HepG2 (cell line): ENCODE data around the gene RMDN2. TPM values are rescaled to one million over a fixed set of nuclear protein-coding genes. Genes with fewer than 3 reads are reported as not detected.

Experiments
- CEBPB ChIP-seq: IDR thresholded peaks from 2 replicates; pipeline ENCODE4 v1.6.1; 2011; ENCODE audit warnings: low read depth, low read length, improper control_type of control experiment, borderline replicate concordance
- CHD4 ChIP-seq: fragments of 200-600 bp; sonication (generic); IDR thresholded peaks from 2 replicates; pipeline ENCODE4 v1.7.0; 2017; ENCODE audit warnings: mild to moderate bottlenecking, low read length, borderline replicate concordance
- DR1 ChIP-seq: sonication (generic); formaldehyde crosslinking; IDR thresholded peaks from 2 replicates; pipeline ENCODE4 v1.8.0; 2021; ENCODE audit warnings: mild to moderate bottlenecking, missing genetic modification reagents, inconsistent platforms
- ETS1 ChIP-seq: sonication (generic); formaldehyde crosslinking; IDR thresholded peaks from 2 replicates; pipeline ENCODE4 v1.4.0; 2020; ENCODE audit warnings: missing genetic modification reagents
- FOXJ3 ChIP-seq: sonication (generic); formaldehyde crosslinking; IDR thresholded peaks from 2 replicates; pipeline ENCODE4 v1.4.0; 2020; ENCODE audit warnings: missing genetic modification reagents, mild to moderate bottlenecking, borderline replicate concordance
- HNRNPLL ChIP-seq: fragments of 200-400 bp; formaldehyde crosslinking; IDR thresholded peaks from 2 replicates; pipeline ENCODE4 v1.6.1; 2017; ENCODE audit warnings: mild to moderate bottlenecking, low read depth, low read length; ENCODE audit not compliant: poor library complexity, severe bottlenecking
- KDM5A ChIP-seq: fragments of 200-600 bp; sonication (generic); IDR thresholded peaks from 2 replicates; pipeline ENCODE4 v1.7.0; 2018; ENCODE audit warnings: antibody characterized with exemption, mild to moderate bottlenecking, low read length, borderline replicate concordance
- MNT ChIP-seq: fragments of 450-650 bp; IDR thresholded peaks from 2 replicates; pipeline ENCODE4 v1.6.1; 2016
- MXD4 ChIP-seq: IDR thresholded peaks from 2 replicates; pipeline ENCODE4 v1.6.1; 2016; ENCODE audit warnings: mild to moderate bottlenecking, missing biosample characterization, missing genetic modification reagents
- NKX3-1 ChIP-seq: sonication (generic); formaldehyde crosslinking; IDR thresholded peaks from 2 replicates; pipeline ENCODE4 v1.5.0; 2020; ENCODE audit warnings: missing genetic modification reagents
- SP140L ChIP-seq: sonication (generic); formaldehyde crosslinking; IDR thresholded peaks from 2 replicates; pipeline ENCODE4 v1.4.0; 2020; ENCODE audit warnings: missing genetic modification reagents, borderline replicate concordance
- SP4 ChIP-seq: sonication (generic); formaldehyde crosslinking; IDR thresholded peaks from 2 replicates; pipeline ENCODE4 v1.8.1; 2023; ENCODE audit warnings: mild to moderate bottlenecking, missing genetic modification reagents
- THAP7 ChIP-seq: sonication (generic); formaldehyde crosslinking; IDR thresholded peaks from 2 replicates; pipeline ENCODE4 v1.8.1; 2023; ENCODE audit warnings: mild to moderate bottlenecking, missing genetic modification reagents
- TIGD3 ChIP-seq: sonication (generic); formaldehyde crosslinking; IDR thresholded peaks from 2 replicates; pipeline ENCODE4 v1.5.1; 2020; ENCODE audit warnings: mild to moderate bottlenecking, missing genetic modification reagents, borderline replicate concordance
- ZBTB44 ChIP-seq: sonication (generic); formaldehyde crosslinking; IDR thresholded peaks from 2 replicates; pipeline ENCODE4 v1.4.0; 2020; ENCODE audit warnings: missing genetic modification reagents
- ZNF264 ChIP-seq: sonication (generic); formaldehyde crosslinking; IDR thresholded peaks from 2 replicates; pipeline ENCODE4 v1.4.0; 2020; ENCODE audit warnings: missing genetic modification reagents
- ZNF276 ChIP-seq: sonication (generic); formaldehyde crosslinking; IDR thresholded peaks from 2 replicates; pipeline ENCODE4 v1.4.0; 2020; ENCODE audit warnings: mild to moderate bottlenecking, low read depth, missing genetic modification reagents
- ZNF652 ChIP-seq: IDR thresholded peaks from 2 replicates; pipeline ENCODE4 v1.6.1; 2016; ENCODE audit warnings: low read depth, borderline replicate concordance
- ZNF678 ChIP-seq: sonication (generic); formaldehyde crosslinking; IDR thresholded peaks from 2 replicates; pipeline ENCODE4 v1.4.0; 2020; ENCODE audit warnings: mild to moderate bottlenecking, missing genetic modification reagents
- polyA plus RNA-seq, 8 experiments: library from polyadenylated mRNA; depleted of rRNA in 3 of 8; stranded (reverse) in 7 of 8; unstranded in 1 of 8; fragments of >200 nt; fragmentation: Illumina TruSeq in 4 of 8; extraction: Trizol in 4 of 8; gene quantifications; 2 replicates each; pipeline versions ENCODE4 v1.2.1 to v1.2.3, GENCODE V29; 2011 to 2016; ENCODE audit warnings: low read depth in 4 of 8, missing spikeins in 1 of 8, mixed read lengths in 1 of 8; ENCODE audit not compliant: insufficient read depth in 1 of 8
- total RNA-seq, 5 experiments: library from RNA; depleted of rRNA; stranded (reverse); fragments of >200 nt; fragmentation: Illumina TruSeq; extraction: Trizol; gene quantifications; 2 replicates each; pipeline ENCODE4 v1.2.3, GENCODE V29; 2016; ENCODE audit warnings: low read depth in 1 of 5

RMDN2 gene
- total and polyA plus RNA-seq, 2 of the 13 experiments (the other 11 are each of a cell fraction or from before 2014, with no cell fraction given) = 2.3 to 8.9 TPM

- TF ChIP-seq ZNF264 (CRISPR knock-in tag) (no peak), ZNF678 (CRISPR knock-in tag) (no peak), SP140L (CRISPR knock-in tag) (peak; percentile 54; the same call in 1 of the 2 replicates), THAP7 (CRISPR knock-in tag) (no peak), CEBPB (no peak), TIGD3 (CRISPR knock-in tag) (no peak), ZNF276 (CRISPR knock-in tag) (no peak), NKX3-1 (no peak), ETS1 (CRISPR knock-in tag) (no peak), CHD4 (0 out of 2 replicates have a peak, but pooled peaks have one; percentile 17), FOXJ3 (peak; percentile 50; the same call in 1 of the 2 replicates), MXD4 (CRISPR knock-in tag) (no peak), KDM5A (no peak), HNRNPLL (no peak), ZBTB44 (CRISPR knock-in tag) (no peak), SP4 (no peak), DR1 (no peak), ZNF652 (CRISPR knock-in tag) (no peak), MNT (no peak)
Measured at GRCh38 chr2:37920570-37920969, 4.5 kb upstream of the RMDN2 start (continued).
